Omental fat pad (tissue), 4 donors: ENCODE data around the gene IGLL5. TPM values are rescaled to one million over a fixed set of nuclear protein-coding genes. Genes with fewer than 3 reads are reported as not detected.

Experiments used
- ATAC-seq: fragments of 150-250 bp; one replicate; pipeline ENCODE4 v1.9.1; 2016; ENCODE audit warnings: mild to moderate bottlenecking, moderate library complexity; ENCODE audit not compliant: low FRiP score
- DNase-seq: peaks from one replicate; pipeline ENCODE4 v3.0.0-alpha.2; 2019; ENCODE audit warnings: low spot score
- total RNA-seq, 4 donors: library from RNA; depleted of rRNA; stranded (reverse); fragments of >200 nt; gene quantifications; one replicate each; pipeline ENCODE4 v1.1.0, GENCODE V29; 2016
- TF ChIP-seq, protein P1 (sequence below), 3 donors: fragments of 450-650 bp; IDR thresholded peaks; one replicate each; pipeline ENCODE4 v1.5.1; 2016 to 2017; ENCODE audit warnings: antibody characterized with exemption in 3 of 3, mild to moderate bottlenecking in 3 of 3, moderate library complexity in 2 of 3

The IGLL5 gene
- total RNA-seq, 4 donors from 2014 or later = 1.2 to 7.7 (median 1.4) TPM

DNA sequence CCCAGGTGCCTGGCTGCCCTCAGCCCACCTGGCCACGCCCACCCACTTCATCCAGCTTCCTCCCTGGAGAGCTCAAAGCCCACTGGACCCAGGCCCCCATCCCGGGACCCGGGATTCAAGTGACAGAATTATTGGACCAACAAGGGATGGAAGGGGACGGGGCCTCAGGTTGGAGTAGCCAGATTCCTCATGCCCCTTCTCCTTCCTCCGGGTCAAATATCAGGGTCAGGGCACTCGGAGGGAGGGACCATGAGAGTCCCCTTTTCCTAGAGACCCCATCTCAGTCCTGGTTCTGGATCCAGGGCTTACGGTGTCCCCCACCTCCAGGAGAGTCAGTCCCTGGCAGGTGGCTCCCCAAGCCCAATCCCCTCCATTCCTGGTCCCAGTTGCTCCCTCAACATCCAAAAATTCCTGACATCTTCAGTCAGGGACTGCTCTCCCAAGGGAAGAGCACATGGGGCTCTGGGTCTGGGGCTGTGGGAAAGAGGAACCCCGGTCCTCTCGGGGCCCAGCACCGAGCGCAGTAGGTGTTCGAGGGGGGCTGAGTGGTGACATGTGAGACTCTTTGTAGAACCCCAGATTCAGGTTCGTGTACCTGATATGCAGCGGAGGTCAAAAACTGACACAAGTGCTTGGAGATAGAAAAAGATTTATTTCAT lies 37.7 kb downstream of the IGLL5 start:
- TF ChIP-seq, protein P1, sequence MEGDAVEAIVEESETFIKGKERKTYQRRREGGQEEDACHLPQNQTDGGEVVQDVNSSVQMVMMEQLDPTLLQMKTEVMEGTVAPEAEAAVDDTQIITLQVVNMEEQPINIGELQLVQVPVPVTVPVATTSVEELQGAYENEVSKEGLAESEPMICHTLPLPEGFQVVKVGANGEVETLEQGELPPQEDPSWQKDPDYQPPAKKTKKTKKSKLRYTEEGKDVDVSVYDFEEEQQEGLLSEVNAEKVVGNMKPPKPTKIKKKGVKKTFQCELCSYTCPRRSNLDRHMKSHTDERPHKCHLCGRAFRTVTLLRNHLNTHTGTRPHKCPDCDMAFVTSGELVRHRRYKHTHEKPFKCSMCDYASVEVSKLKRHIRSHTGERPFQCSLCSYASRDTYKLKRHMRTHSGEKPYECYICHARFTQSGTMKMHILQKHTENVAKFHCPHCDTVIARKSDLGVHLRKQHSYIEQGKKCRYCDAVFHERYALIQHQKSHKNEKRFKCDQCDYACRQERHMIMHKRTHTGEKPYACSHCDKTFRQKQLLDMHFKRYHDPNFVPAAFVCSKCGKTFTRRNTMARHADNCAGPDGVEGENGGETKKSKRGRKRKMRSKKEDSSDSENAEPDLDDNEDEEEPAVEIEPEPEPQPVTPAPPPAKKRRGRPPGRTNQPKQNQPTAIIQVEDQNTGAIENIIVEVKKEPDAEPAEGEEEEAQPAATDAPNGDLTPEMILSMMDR (IDR thresholded peaks at IDR 0.05) = no peak
- no peak for ATAC-seq
- DNase-seq = no peak

DNA sequence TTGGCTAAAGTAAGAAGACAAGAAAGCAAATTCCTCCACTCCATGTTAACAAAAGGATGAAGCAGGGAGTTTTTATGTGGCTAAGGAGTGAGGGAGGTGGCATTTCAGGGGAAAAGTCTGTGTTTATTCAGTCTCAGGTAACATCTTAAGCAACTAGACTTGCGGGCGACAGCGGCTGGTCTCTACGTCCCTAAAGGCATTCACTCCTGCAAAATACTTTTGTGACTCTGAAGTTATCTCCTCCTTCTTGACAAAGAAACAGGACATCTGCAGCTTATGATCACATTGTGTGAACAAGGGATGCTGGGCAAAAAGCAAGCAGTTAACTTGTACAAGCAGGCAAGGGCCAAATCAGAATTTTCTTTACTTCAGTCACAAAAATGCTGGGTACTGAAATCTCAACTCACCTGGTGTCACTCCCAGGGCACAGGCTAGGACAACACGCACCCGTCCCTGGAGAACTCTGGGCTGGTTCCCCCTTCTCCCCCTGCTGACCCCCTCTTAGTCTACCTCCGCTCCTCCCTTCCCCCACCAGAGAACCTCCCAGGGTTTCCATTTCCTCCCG lies 38.3 kb downstream of the IGLL5 start:
- TF ChIP-seq, protein P1 (IDR thresholded peaks at IDR 0.05) = no peak
- DNase-seq (no peak), ATAC-seq (no peak)

DNA sequence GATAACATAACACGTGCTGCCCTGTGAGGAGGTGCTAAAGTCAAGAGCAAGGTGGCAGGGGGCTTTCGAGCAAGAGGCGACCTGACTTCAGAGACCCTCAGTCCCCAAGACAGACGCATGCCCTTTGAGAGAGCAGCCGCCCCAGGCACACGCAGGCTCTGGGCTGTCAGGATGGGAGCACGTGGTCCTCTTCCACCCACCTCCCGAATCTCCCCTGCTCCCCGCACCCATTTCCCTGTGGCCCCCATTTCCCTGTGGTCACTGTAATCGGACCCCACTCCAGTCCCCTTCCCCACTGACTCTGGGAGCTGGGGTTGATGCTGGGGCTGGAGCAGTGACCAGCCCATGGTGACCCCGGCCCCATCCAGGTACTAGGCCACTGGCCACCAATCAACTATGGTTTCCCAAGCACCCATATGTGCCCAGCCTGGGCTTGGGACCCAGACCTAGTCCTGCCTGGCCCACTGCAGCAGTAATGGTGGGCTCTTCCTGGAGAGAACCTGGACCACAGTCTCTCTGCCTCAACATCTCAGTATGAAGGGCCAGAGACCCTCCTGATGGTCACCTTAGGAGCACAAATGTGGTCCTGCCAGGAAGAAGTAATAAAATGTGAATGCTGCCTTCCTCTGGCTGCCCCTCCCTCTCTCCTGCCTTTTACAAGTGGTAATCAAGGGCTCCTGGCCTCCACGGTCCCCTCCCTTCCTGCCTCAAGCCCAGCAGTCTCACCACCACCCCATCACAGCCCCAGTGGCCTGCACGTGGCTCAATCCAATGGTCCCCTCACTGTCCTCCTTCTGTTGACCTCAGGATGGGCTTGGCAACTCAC lies 39.0 kb downstream of the IGLL5 start:
- no peak for ATAC-seq
- no peak for DNase-seq
- TF ChIP-seq, protein P1 (IDR thresholded peaks at IDR 0.05) = no peak

DNA sequence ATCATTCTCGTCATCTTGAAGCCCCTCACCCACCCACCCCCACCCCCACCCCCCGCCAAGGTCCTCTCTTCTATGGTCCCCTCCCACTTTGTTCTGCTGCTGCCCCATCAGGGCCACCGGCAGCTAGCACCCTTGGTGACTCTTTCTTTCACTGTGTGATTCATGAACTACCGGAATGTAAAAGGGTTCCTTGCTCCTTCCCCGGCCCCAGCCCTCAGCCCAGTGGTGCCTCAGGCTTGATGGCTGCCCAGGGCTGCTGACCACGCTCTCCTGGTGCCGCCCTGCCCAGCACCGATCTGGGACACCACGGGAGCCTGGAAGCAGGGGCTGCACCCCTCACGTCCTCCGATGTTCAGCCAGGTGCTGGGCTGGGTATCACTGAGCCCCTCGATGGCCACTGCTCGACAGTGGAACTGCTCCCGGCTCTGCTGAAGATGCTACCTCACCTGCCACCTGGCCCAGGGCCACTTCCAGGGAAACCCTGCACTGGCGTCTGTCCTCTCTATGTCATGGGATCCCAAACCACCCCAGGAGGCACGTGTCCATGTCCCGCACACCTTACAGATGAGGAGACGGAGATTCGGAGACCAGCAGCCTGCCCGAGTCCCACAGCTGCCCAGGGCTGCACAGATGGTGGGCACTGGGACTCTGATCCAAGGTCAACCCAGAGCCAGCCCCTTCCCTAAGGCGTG lies 39.7 kb downstream of the IGLL5 start:
- no peak for ATAC-seq
- TF ChIP-seq, protein P1 (IDR thresholded peaks at IDR 0.05) = no peak
- DNase-seq = no peak

DNA sequence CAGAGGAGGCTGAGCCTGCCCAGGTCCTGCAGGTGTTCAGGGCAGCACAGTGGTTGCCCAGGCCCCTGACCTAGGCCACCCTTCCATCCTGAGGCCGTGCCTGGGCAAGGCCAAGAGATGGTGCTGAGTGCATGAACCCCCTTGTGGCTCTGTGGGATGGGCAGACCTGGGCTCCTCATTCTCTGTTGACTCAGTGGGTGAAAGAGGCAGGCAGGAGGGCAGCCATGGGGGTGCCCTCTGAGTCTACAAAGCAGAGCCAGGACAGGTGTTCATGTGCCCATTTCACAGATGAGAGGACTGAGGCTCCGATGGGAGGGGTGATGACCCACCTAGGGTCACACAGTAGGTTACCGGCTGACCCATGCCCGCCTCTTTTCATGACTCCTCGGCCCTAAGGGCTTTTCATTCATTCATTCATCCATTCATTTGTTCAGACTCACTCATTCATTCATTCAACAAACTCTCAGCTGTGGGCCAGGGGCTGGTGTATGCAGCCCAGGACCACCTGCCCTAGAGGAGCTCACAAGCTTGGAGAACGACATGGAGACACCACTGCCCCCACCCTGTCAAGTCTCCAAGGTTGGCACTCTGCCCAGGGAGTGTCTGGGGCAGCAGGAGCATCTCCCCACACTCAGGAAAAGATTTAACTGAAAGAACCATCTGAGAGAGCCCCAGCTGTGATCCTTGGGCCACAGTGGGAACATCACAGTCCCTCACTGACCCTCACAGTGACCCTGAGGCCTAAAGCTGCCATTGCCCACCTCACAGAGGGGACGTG lies 40.5 kb downstream of the IGLL5 start:
- DNase-seq (no peak), ATAC-seq (no peak)
- TF ChIP-seq, protein P1 (IDR thresholded peaks at IDR 0.05) = no peak

DNA sequence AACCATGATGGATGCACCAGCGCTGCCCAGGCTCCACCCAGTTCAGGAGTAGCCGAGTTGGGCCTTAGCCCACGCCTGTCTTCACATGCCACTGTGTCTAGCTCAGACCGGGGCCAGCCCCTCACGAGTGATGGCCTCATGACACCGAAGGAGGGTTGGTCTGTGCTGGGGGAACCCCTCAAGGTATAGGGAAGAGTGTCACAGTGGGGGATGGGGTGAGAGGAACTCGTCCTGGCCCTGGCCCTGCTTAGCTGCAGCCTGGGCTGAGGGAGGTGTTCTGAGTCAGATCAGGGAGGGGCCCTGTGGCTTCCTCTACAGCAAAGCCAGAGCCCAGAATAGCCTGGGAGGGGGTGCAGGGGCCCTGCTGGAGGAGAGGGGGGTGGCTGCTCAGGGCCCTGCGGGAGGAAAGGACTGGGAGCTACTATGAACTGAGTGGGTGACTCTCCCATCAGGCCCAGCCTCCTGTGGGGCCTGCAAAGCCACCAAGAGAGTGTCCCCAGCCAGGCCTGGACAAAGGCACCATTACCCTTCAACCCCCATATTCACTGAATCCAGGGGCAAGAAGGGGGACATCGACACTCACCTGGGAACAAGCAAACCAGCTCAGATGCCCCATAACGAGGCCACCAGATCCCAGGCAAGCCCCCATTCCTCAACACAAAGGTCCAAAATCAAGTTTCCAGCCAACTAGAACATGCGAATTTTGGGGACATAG lies 41.2 kb downstream of the IGLL5 start:
- TF ChIP-seq, protein P1 (IDR thresholded peaks at IDR 0.05) = no peak
- ATAC-seq = no peak
- DNase-seq = no peak
